G401.6 (cell line): ENCODE results near the gene CACNA2D2.

ENCODE experiments used
- FAIRE-seq: peaks from 2 replicates; lab custom pipeline; 2012; peaks lifted over from hg19 to GRCh38; lab: Jason Lieb, UNC

Gene CACNA2D2

GRCh38 chr3:50459785-50460184 lies 43.6 kb downstream of the CACNA2D2 start:
- FAIRE-seq = no peak

GRCh38 chr3:50457988-50458387 lies 45.4 kb downstream of the CACNA2D2 start:
- FAIRE-seq = no peak

DNA sequence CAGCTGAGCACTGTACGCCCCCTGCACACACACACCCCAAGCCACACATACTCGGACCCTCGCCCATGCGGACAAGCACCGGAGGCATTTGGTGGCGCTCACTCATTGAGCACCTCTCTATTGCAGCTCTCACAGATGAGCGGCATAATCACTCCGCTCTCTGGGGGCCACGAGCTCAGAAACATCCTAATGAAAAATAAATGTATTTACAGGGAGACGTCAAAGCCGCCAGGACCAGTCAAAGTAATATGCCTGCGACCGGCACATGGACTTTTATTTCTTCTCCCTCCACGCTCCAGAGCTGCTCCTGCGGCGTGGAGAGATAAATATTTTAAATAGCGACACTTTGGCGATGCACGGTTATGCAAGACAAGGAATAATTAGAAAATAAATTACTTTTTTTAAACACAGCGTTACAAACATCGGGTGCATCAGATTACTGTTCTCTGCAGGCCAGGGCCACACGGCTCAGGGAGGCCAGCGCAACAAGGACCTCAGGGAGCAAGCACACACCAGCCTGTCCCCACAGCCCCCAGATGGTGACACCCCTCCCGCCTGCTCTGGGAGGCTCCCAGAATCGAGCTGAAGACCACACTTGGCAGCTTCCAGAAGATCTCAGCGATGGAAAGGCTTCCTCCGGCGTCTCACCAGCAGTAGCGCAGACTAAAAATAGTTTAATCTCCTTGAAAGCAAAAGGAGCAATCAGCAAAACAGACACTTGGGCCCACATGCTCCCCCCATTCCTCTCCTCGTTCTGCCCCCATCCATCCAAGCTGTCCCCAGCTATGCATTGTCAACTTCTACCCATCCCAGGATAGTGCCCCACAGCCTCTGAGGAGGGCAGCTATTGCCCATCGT lies 48.0 kb downstream of the CACNA2D2 start:
- no peak for FAIRE-seq

DNA sequence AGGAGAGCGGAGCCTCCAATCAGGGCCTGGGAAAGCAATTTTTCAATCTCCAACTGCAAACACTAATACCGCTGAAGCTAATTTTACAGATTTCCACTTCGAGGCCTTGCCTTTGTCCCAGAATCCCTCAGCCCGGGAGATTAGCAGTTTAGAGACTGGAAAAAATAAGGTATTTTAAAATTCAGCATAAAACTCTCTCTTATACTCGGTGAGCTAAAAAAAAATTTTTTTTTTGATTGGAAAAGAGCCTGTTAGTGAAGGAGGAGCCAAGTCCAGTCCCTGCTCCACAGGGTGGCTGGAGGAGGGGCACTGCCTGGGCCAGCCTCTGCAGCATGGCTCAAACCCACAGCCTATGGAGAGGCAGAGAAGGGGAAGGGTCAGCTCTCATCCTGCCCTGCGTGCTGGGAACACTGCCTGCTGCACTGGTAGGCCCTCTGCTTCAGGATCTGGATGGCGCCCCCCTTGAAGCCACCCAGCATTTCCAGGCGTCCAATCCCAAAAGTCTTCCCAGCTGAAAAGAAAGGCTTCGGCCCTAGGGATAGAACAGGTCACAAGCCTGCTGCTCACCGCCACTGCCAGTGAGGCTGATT lies 48.9 kb downstream of the CACNA2D2 start:
- no peak for FAIRE-seq

DNA sequence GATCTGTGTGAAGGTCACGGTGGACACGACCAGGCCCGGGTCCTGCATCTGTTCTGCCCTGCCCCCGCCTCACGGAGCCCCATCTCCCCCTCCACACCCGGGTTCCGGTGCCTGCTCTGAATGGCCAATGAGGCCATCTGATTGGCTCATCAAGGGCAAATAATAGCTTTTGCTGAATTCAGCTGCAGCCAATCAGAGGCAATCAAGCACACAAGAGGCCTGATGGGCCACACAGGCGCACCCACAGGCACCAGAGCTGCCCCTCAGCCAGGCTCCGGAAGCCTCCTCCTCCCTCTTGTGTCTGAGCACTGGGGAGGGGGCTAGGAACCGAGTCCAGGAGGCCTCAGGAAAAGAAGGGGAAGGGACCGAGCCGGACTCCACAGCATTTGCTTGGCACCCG lies 49.5 kb downstream of the CACNA2D2 start:
- FAIRE-seq = no peak

DNA sequence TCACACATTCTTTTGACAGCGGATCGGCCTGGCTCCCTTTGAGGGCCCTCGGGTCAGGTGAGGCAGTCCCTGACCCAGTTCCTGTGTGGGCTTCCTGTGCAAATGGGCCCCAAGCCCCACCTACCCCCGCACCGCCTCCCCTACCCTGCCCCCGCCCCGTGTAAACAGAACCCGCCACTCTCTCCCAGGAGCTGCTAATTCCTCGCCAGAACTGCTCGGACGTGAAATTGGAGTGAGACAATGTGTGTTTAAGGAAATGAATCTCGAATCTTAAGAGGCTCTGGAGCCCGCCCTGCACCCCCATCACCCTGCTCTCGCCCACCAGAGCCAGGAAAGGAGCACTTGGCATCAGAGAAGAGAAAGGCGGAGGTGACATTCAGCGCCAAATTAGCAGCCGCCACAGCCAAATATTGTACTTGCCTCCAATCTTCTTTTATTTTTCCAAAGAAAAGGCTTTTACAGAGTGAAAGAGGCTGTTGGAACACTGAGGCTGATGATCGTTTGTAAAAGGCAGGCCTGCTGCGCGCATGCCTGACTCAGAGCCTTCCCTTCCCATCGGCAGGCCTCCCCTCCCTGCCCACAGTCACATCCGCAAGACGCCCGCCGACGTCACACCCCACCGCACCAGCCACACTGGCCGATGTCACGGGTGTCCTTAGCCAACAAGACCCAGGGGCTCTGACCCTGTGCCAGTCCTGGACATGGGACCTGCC lies 53.1 kb downstream of the CACNA2D2 start:
- FAIRE-seq = no peak

GRCh38 chr3:50448752-50449539 lies 54.5 kb downstream of the CACNA2D2 start:
- no peak for FAIRE-seq

- FAIRE-seq = no peak
These were observed 56.1 kb downstream of the CACNA2D2 start for GRCh38 chr3:50447290-50447840.

GRCh38 chr3:50445919-50446318 lies 57.5 kb downstream of the CACNA2D2 start:
- FAIRE-seq = no peak

DNA sequence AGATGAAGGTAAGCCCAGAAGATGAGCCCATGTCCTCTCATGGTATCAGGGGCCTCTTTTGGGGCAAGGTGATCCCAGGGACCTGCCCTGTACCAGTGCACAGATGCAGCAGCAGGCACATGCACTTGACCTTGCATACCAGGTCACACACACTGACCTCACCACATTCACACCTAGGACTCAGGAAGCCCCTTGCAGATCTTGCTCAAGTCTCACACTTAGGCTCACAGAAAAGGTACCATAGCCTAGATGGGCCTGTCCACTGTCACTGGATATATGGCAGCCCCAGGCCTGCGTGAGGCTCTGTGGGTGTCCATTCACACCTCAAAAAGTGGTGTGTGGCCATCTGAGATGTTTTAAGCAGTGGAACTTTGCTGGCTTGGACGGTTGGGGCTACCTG lies 58.7 kb downstream of the CACNA2D2 start:
- no peak for FAIRE-seq

- no peak for FAIRE-seq
These were observed 59.2 kb downstream of the CACNA2D2 start for GRCh38 chr3:50444213-50444612.

DNA sequence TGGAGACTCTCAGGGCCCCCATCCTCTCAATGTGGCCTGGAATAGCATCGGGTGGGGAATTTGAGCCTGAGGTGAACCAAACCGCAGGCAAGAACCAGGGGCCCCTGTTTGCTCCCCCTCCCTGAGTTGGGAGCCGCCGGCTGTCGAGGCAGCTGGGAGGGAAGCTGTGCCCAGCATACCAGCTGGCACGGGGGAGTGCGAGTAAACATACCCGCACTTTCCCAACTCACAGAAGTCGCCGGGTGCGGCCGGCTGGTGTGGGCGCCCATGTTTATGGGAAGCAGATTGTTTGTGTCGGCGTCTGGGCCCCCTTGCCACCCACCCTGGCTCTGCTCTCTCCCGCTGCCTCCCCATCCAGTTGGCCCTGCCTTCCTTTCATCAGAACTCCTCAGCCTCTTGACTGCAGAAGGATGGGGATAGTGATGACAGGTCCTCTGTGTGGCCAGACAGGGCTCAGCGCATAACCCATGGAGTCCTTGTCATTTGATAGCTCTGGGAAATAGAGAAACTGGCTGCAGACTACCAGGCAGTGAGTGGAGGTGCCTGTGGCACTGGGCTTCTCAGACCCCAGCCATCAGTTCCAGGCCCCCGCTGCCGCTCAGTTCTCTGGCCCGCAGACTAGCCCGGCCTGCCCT lies 60.4 kb downstream of the CACNA2D2 start:
- no peak for FAIRE-seq

DNA sequence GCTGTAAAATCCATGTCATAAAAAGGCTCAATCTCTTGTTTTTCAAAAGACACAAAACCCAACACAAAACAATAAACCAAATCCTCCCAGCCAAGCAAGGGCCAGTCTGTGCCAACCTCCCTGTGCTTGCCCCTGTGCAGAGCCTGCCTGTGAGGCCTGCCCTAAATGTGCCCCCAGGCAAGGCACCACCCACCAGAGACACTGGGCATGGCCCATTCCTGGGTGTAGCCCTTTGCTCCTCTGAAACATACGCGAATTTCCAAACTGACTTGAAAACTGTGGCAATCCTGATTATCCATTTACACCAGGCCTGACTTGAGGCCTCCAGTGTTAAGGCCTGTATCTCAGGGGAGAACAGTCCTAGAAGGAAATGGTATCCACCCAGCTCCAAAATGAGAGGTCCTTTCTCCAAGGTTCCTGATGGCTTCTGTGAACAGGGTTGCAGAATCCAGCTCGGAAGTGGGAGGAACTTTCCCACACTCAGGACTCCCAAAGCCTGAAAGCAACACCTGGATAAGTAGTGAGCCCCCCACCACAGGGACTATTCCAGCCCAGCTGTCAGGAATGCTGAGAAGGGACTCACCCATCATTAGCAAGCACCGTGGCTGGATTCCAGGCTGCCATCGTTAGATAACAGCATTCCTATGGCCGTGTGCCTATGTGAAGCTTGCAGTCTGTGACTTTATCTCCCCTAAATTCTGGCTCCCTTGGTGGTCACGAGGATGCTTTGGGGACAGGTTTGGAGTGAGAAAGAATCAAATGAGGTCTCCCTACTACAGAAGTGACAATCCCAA lies 61.8 kb downstream of the CACNA2D2 start:
- no peak for FAIRE-seq

- FAIRE-seq = no peak
These were observed 67.2 kb downstream of the CACNA2D2 start for GRCh38 chr3:50436114-50436674.

DNA sequence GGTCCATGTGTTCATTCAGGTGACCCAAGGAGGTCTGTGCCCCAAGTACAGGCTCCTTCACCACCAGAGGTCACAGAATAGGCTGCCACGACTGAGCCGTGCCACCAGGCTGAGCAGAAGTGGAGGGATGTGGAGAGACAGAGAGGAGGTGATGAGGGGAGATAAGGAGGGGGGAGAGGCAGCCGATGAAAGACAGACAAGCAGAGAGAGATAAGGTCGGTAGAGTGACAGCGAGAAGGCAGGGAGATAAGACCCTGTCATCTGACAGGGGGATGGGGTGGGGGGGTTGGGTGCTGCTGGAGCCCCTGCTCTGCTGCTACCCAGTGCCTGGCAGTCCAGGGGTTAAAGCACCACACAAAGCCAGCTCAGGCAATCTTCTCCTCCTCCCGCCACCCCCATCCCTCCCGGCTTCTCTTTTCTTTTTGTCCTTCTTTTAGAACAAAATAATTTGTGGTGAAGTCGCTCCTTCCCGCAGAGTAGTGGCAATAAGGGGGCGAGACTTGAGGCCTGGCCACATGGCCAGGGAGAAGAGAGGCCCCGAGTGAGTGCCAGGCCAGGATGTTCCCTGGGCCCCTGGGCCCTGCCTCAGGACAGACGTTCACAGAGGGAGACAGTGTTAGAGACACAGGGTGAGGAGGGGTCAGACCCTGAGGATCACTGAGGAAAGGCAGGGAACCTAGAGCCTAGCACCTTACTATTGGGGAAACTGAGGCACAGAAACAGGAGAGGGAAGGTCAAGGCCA lies 67.9 kb downstream of the CACNA2D2 start:
- FAIRE-seq = no peak

DNA sequence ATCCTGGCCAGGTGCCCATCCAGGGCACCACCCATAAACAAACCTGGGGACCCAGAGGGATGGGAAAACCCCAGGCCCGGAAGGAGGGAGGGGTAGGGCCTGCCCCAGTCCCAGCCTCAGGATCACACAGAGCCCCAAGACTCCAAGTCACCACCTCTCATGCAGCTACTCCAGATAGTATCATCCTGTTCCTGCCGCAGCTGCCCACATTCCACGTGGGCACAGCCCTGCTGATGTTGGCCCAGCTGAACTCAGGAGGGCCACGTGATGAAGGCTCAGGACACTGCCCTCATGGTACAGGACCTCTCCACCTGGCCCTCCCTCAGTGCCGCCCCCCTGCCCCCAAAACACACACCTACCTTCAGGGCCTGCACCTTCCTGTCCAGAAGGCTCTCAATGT lies 69.5 kb downstream of the CACNA2D2 start:
- FAIRE-seq = no peak

- FAIRE-seq = no peak
These were observed 72.4 kb downstream of the CACNA2D2 start for GRCh38 chr3:50430950-50431435.

DNA sequence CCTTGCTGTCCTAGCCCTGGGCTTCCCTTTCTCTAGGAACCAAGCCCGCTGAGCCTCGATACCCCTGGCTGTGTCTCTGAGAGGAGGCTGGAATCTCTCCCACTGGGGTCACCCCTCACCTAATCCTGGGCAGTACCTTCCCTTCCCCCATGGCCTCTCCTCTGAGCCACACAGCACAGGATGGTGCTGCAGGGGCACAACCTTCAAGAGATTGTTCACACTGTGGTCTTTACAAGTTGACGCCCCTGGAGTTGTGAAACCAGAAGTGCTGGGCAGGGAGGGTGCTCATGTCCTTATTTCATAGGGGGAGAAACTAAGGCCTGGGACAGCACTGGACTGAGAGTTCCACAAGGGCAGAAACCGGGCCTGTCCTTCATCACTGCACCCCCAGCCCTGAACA lies 73.2 kb downstream of the CACNA2D2 start:
- FAIRE-seq = no peak

GRCh38 chr3:50428007-50428633 lies 75.3 kb downstream of the CACNA2D2 start:
- no peak for FAIRE-seq
